ENCODE measurements around the gene HYDIN.
"Not testable (repeated sequence)": the region's sequence is repeated elsewhere in the genome, so short reads cannot be mapped to it uniquely, and the experiment has no call there.

The HYDIN gene

GRCh38 chr16:71218306-71218963, 12.1 kb downstream of the HYDIN start:
- no peak for DNase-seq

- no peak for DNase-seq
Observed at GRCh38 chr16:71217506-71217905, 13.0 kb downstream of the HYDIN start.

GRCh38 chr16:71216714-71217113, 13.8 kb downstream of the HYDIN start:
- DNase-seq = no peak

- no peak for DNase-seq
Observed at GRCh38 chr16:71214746-71215381, 15.7 kb downstream of the HYDIN start.

GRCh38 chr16:71205482-71206131, 24.9 kb downstream of the HYDIN start:
- no peak for DNase-seq

GRCh38 chr16:71203631-71204030, 26.9 kb downstream of the HYDIN start:
- no peak for DNase-seq

- no peak for DNase-seq
Observed at GRCh38 chr16:71201556-71201955, 29.0 kb downstream of the HYDIN start.

- DNase-seq = no peak
Observed at GRCh38 chr16:71201054-71201453, 29.5 kb downstream of the HYDIN start.

- no peak for DNase-seq
Observed at GRCh38 chr16:71198408-71198807, 32.1 kb downstream of the HYDIN start.

GRCh38 chr16:71192387-71192786, 38.1 kb downstream of the HYDIN start:
- DNase-seq = no peak

- DNase-seq = no peak
Observed at GRCh38 chr16:71188956-71189712, 41.4 kb downstream of the HYDIN start.

GRCh38 chr16:71185347-71185746, 45.2 kb downstream of the HYDIN start:
- no peak for DNase-seq

- DNase-seq = no peak
Observed at GRCh38 chr16:71179569-71179968, 51.0 kb downstream of the HYDIN start.

- no peak for DNase-seq
Observed at GRCh38 chr16:71172481-71173207, 57.9 kb downstream of the HYDIN start.

GRCh38 chr16:71161007-71161406, 69.5 kb downstream of the HYDIN start:
- not testable (repeated sequence) for DNase-seq

GRCh38 chr16:71157278-71157677, 73.2 kb downstream of the HYDIN start:
- not testable (repeated sequence) for DNase-seq

- not testable (repeated sequence) for DNase-seq
Observed at GRCh38 chr16:71153329-71153728, 77.2 kb downstream of the HYDIN start.

- not testable (repeated sequence) for DNase-seq
Observed at GRCh38 chr16:71151654-71152053, 78.9 kb downstream of the HYDIN start.

- not testable (repeated sequence) for DNase-seq
Observed at GRCh38 chr16:71143246-71143645, 87.3 kb downstream of the HYDIN start.

- DNase-seq = not testable (repeated sequence)
Observed at GRCh38 chr16:71110565-71110964, 120.0 kb downstream of the HYDIN start.

GRCh38 chr16:71109656-71110208, 120.8 kb downstream of the HYDIN start:
- not testable (repeated sequence) for DNase-seq

GRCh38 chr16:71105881-71106280, 124.6 kb downstream of the HYDIN start:
- not testable (repeated sequence) for DNase-seq

All from CD4-positive, alpha-beta T cell treated with Interleukin-17A for 4 hours (primary cell).